WTC11 (cell line): Measurements from ENCODE around the gene KIF12. TPM values are rescaled to one million over a fixed set of nuclear protein-coding genes. Genes with fewer than 3 reads are reported as not detected.

Source experiments
- ATAC-seq: fragments of 200-7000 bp; cut with Tn5 transposase; 2 replicates; pipeline ENCODE4 v1.10.0; 2021; ENCODE audit warnings: mild to moderate bottlenecking, moderate library complexity
- CTCF ChIA-PET: fragments of 300-600 bp; sonication (Branson Sonifier 250); formaldehyde crosslinking; loops from one replicate; lab custom pipeline; 2021; ENCODE audit warnings: antibody characterized with exemption; lab: Charles Lee
- POLR2A ChIA-PET: fragments of 350-600 bp; sonication (Branson Sonifier 250); formaldehyde crosslinking; loops from one replicate; lab custom pipeline; 2021; ENCODE audit warnings: antibody characterized with exemption; lab: Charles Lee
- DNase-seq: peaks from one replicate; pipeline ENCODE4 v3.0.0; 2021; ENCODE audit warnings: low spot score
- H3K27ac Mint-ChIP-seq: 2 replicates; pipeline ENCODE4 v1.8.0; 2021; ENCODE audit warnings: mixed read lengths
- H3K27me3 Mint-ChIP-seq: 2 replicates; pipeline ENCODE4 v1.8.0; 2021; ENCODE audit warnings: low read depth, mild to moderate bottlenecking, moderate library complexity, mixed read lengths
- H3K36me3 Mint-ChIP-seq: 2 replicates; pipeline ENCODE4 v1.8.0; 2021; ENCODE audit warnings: mixed read lengths
- H3K4me1 Mint-ChIP-seq: 2 replicates; pipeline ENCODE4 v1.8.0; 2022; ENCODE audit warnings: mixed read lengths
- H3K4me3 Mint-ChIP-seq: 2 replicates; pipeline ENCODE4 v1.8.0; 2021; ENCODE audit warnings: mild to moderate bottlenecking, moderate library complexity, mixed read lengths
- H3K9me3 Mint-ChIP-seq: 2 replicates; pipeline ENCODE4 v1.8.0; 2021; ENCODE audit warnings: mixed read lengths
- CBFB ChIP-seq: sonication (generic); formaldehyde crosslinking; IDR thresholded peaks from 2 replicates; pipeline ENCODE4 v1.8.1; 2022; ENCODE audit warnings: mild to moderate bottlenecking, low read depth, missing genetic modification reagents
- CTCF ChIP-seq: fragments of 200-600 bp; IDR thresholded peaks from 2 replicates; pipeline ENCODE4 v1.8.0; 2022; ENCODE audit warnings: antibody characterized with exemption
- E2F5 ChIP-seq: sonication (generic); formaldehyde crosslinking; IDR thresholded peaks from 2 replicates; pipeline ENCODE4 v1.8.1; 2022; ENCODE audit warnings: mild to moderate bottlenecking, moderate library complexity, missing genetic modification reagents
- ERG ChIP-seq: fragments of 250-450 bp; sonication (Bioruptor Pico); IDR thresholded peaks from 2 replicates; pipeline ENCODE4 v1.8.0; 2021; ENCODE audit warnings: mild to moderate bottlenecking
- FOXJ3 ChIP-seq: sonication (generic); formaldehyde crosslinking; IDR thresholded peaks from 2 replicates; pipeline ENCODE4 v1.9.0; 2021; ENCODE audit warnings: missing genetic modification reagents, mild to moderate bottlenecking, borderline replicate concordance
- GTF2I ChIP-seq: fragments of 250-450 bp; sonication (Bioruptor Pico); conservative IDR thresholded peaks from 2 replicates; pipeline ENCODE4 v1.4.0; 2021; ENCODE audit warnings: mild to moderate bottlenecking
- IRF2 ChIP-seq: sonication (generic); formaldehyde crosslinking; IDR thresholded peaks from 2 replicates; pipeline ENCODE4 v1.8.0; 2022; ENCODE audit warnings: low read depth, missing genetic modification reagents, borderline replicate concordance
- MXD4 ChIP-seq: fragments of 250-450 bp; sonication (Bioruptor Pico); IDR thresholded peaks from 2 replicates; pipeline ENCODE4 v1.8.0; 2021; ENCODE audit warnings: mild to moderate bottlenecking, moderate library complexity, borderline replicate concordance
- MYBL2 ChIP-seq: sonication (generic); formaldehyde crosslinking; IDR thresholded peaks from 2 replicates; pipeline ENCODE4 v1.8.1; 2023; ENCODE audit warnings: mild to moderate bottlenecking, moderate library complexity, missing genetic modification reagents
- NFATC4 ChIP-seq: fragments of 250-450 bp; sonication (Bioruptor Pico); IDR thresholded peaks from 2 replicates; pipeline ENCODE4 v1.9.0; 2021; ENCODE audit warnings: mild to moderate bottlenecking
- NFE2L1 ChIP-seq: sonication (generic); formaldehyde crosslinking; IDR thresholded peaks from 2 replicates; pipeline ENCODE4 v1.8.1; 2023; ENCODE audit warnings: missing genetic modification reagents
- NFYB ChIP-seq: sonication (generic); formaldehyde crosslinking; conservative IDR thresholded peaks from 2 replicates; pipeline ENCODE4 v1.8.0; 2022; ENCODE audit warnings: low read depth, missing genetic modification reagents
- OVOL2 ChIP-seq: fragments of 250-450 bp; sonication (Bioruptor Pico); IDR thresholded peaks from 2 replicates; pipeline ENCODE4 v1.9.0; 2021; ENCODE audit warnings: mild to moderate bottlenecking, borderline replicate concordance
- TEAD1 ChIP-seq: sonication (generic); formaldehyde crosslinking; IDR thresholded peaks from 2 replicates; pipeline ENCODE4 v1.8.0; 2022; ENCODE audit warnings: mild to moderate bottlenecking, missing genetic modification reagents
- USF1 ChIP-seq: sonication (generic); formaldehyde crosslinking; IDR thresholded peaks from 2 replicates; pipeline ENCODE4 v1.8.0; 2022; ENCODE audit warnings: mild to moderate bottlenecking, missing genetic modification reagents
- ZBTB43 ChIP-seq: sonication (generic); formaldehyde crosslinking; IDR thresholded peaks from 2 replicates; pipeline ENCODE4 v1.8.1; 2023; ENCODE audit warnings: mild to moderate bottlenecking, missing genetic modification reagents
- ZNF121 ChIP-seq: sonication (generic); formaldehyde crosslinking; IDR thresholded peaks from 2 replicates; pipeline ENCODE4 v1.8.0; 2023; ENCODE audit warnings: missing genetic modification reagents
- ZNF138 ChIP-seq: sonication (generic); formaldehyde crosslinking; conservative IDR thresholded peaks from 2 replicates; pipeline ENCODE4 v1.8.1; 2022; ENCODE audit warnings: mild to moderate bottlenecking, moderate library complexity, missing genetic modification reagents
- ZNF219 ChIP-seq: sonication (generic); formaldehyde crosslinking; IDR thresholded peaks from 2 replicates; pipeline ENCODE4 v1.8.0; 2023; ENCODE audit warnings: missing genetic modification reagents, mild to moderate bottlenecking, borderline replicate concordance
- ZNF281 ChIP-seq: sonication (generic); formaldehyde crosslinking; IDR thresholded peaks from 2 replicates; pipeline ENCODE4 v1.8.0; 2023; ENCODE audit warnings: mild to moderate bottlenecking, missing genetic modification reagents
- ZNF396 ChIP-seq: fragments of 250-450 bp; sonication (Bioruptor Pico); IDR thresholded peaks from 2 replicates; pipeline ENCODE4 v1.8.0; 2021; ENCODE audit warnings: mild to moderate bottlenecking, moderate library complexity, borderline replicate concordance
- ZNF671 ChIP-seq: fragments of 250-450 bp; sonication (Bioruptor Pico); IDR thresholded peaks from 2 replicates; pipeline ENCODE4 v1.8.0; 2021; ENCODE audit warnings: mild to moderate bottlenecking
- total RNA-seq: library from RNA; stranded (reverse); gene quantifications from 3 replicates; pipeline ENCODE4 v1.2.3, GENCODE V29; 2021

KIF12 gene
- total RNA-seq, 1 experiment from 2014 or later: 4.0 TPM

GRCh38 chr9:114138552-114138971, 39.5 kb upstream of the KIF12 start:
- Mint-ChIP-seq H3K4me3 (no peak overlapping the region), H3K36me3 (no peaks in the 10 kb centered on the region)
- CTCF ChIA-PET: interaction anchor here (1.5 to 3.0 kb wide), 3 partner anchors 15 to 30 kb away, joined by 5 to 21 read pairs (median 5); partner anchors contain the start of gene COL27A1
- TF ChIP-seq ZNF121 (CRISPR knock-in tag) (peak; percentile 60; the same call in 1 of the 2 replicates), ZNF396 (CRISPR knock-in tag) (no peak)
- TF ChIP-seq, all 79 proteins: peak for 1
- Mint-ChIP-seq H3K27ac (no peak overlapping the region), H3K27me3 (peaks cover 66% of the 10 kb centered on the region), H3K9me3 (peaks cover 6% of the 10 kb centered on the region; the same call in 1 of the 2 replicates), H3K4me1 (no peaks in the 10 kb centered on the region; the same call in 1 of the 2 replicates)
- POLR2A ChIA-PET: no interaction called here
- no peak for DNase-seq
- ATAC-seq: no peak

- Mint-ChIP-seq H3K27me3 (peaks cover 62% of the 10 kb centered on the region), H3K9me3 (peaks cover 6% of the 10 kb centered on the region; the same call in 1 of the 2 replicates)
- TF ChIP-seq GTF2I (CRISPR knock-in tag): no peak
- TF ChIP-seq FOXJ3 (CRISPR knock-in tag): no peak
- TF ChIP-seq ERG (CRISPR knock-in tag): no peak
- no peak for TF ChIP-seq ZNF219 (CRISPR knock-in tag)
- TF ChIP-seq USF1 (CRISPR knock-in tag): no peak
- TF ChIP-seq ZNF671: no peak
- no peak for TF ChIP-seq TEAD1
- no peak for TF ChIP-seq OVOL2 (CRISPR knock-in tag)
- no peak for TF ChIP-seq ZNF138 (CRISPR knock-in tag)
- no peak for TF ChIP-seq MYBL2 (CRISPR knock-in tag)
- no peak for TF ChIP-seq IRF2 (CRISPR knock-in tag)
- TF ChIP-seq CTCF: no peak
- no peak for TF ChIP-seq MXD4 (CRISPR knock-in tag)
- TF ChIP-seq E2F5 (CRISPR knock-in tag): no peak
- no peak for TF ChIP-seq ZBTB43
- TF ChIP-seq NFE2L1 (CRISPR knock-in tag): no peak
- TF ChIP-seq CBFB (CRISPR knock-in tag): no peak
- TF ChIP-seq NFYB (CRISPR knock-in tag): no peak
- TF ChIP-seq NFATC4 (CRISPR knock-in tag): no peak
- TF ChIP-seq ZNF281: no peak
Observed at GRCh38 chr9:114137831-114138230, 38.7 kb upstream of the KIF12 start.

More at GRCh38 chr9:114137831-114138230, 38.7 kb upstream of the KIF12 start:
- POLR2A ChIA-PET: no interaction called here
- Mint-ChIP-seq H3K27ac (no peak overlapping the region), H3K36me3 (no peaks in the 10 kb centered on the region), H3K4me3 (no peak overlapping the region), H3K4me1 (peaks cover 3% of the 10 kb centered on the region; the same call in 1 of the 2 replicates)
- CTCF ChIA-PET: interaction anchor here (1.5 to 3.0 kb wide), 3 partner anchors 16 to 30 kb away, joined by 5 to 21 read pairs (median 5); partner anchors contain the start of gene COL27A1
- no peak for DNase-seq
- ATAC-seq: no peak
